Peyer's patch (tissue), 4 donors: ENCODE results near the gene MIEF2.

Experiments
- POLR2A ChIP-seq, 2 donors: fragments of 450-650 bp; IDR thresholded peaks; one replicate each; pipeline ENCODE4 v1.5.1; 2017; ENCODE audit warnings: antibody characterized with exemption in 2 of 2, mild to moderate bottlenecking in 2 of 2, moderate library complexity in 2 of 2
- TF ChIP-seq, protein P1 (sequence below), 6 experiments: fragments of 450-650 bp in 4 of 6; fragments of 200-600 bp in 2 of 6; sonication (generic) in 1 of 6; IDR thresholded peaks; one replicate each; pipeline ENCODE4 v1.5.1; 2017 to 2019; ENCODE audit warnings: antibody characterized with exemption in 6 of 6, mild to moderate bottlenecking in 3 of 6, moderate library complexity in 1 of 6

DNA sequence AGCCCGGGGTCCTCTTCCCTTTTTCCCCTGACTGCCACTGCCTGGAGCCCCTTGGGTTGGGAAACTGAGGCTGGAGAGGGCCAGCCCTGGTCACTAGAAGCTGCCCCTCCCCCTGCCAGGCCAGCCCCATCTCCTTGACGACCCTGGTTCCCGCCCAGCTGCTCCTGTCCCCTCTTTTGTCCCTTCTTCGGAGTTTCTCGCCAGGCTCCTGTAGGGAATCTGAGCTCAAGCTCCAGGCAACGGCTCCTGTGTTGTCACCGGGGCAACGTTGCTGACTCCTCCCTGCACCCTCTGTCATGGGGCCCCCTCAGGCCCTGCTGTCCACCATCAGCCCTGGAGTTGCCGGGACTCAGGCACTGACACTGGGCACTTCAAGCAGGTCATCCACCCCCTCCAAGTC is 29.3 kb upstream of the MIEF2 start:
- TF ChIP-seq, protein P1, sequence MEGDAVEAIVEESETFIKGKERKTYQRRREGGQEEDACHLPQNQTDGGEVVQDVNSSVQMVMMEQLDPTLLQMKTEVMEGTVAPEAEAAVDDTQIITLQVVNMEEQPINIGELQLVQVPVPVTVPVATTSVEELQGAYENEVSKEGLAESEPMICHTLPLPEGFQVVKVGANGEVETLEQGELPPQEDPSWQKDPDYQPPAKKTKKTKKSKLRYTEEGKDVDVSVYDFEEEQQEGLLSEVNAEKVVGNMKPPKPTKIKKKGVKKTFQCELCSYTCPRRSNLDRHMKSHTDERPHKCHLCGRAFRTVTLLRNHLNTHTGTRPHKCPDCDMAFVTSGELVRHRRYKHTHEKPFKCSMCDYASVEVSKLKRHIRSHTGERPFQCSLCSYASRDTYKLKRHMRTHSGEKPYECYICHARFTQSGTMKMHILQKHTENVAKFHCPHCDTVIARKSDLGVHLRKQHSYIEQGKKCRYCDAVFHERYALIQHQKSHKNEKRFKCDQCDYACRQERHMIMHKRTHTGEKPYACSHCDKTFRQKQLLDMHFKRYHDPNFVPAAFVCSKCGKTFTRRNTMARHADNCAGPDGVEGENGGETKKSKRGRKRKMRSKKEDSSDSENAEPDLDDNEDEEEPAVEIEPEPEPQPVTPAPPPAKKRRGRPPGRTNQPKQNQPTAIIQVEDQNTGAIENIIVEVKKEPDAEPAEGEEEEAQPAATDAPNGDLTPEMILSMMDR (IDR thresholded peaks at IDR 0.05), result no peak
- no peak for TF ChIP-seq POLR2A (IDR thresholded peaks at IDR 0.05)
